WTC11 (cell line): ENCODE measurements around the gene S100A13.
"Not testable (repeated sequence)": the region's sequence is repeated elsewhere in the genome, so short reads cannot be mapped to it uniquely, and the experiment has no call there.

Source experiments
- AR ChIP-seq: fragments of 250-450 bp; sonication (Bioruptor Pico); IDR thresholded peaks from 2 replicates; pipeline ENCODE4 v1.9.0; 2021; ENCODE audit warnings: mild to moderate bottlenecking
- CTCF ChIP-seq: fragments of 200-600 bp; IDR thresholded peaks from 2 replicates; pipeline ENCODE4 v1.8.0; 2022; ENCODE audit warnings: antibody characterized with exemption
- JUN ChIP-seq: sonication (generic); formaldehyde crosslinking; IDR thresholded peaks from 2 replicates; pipeline ENCODE4 v1.8.0; 2023; ENCODE audit warnings: mild to moderate bottlenecking, missing genetic modification reagents
- USF1 ChIP-seq: sonication (generic); formaldehyde crosslinking; IDR thresholded peaks from 2 replicates; pipeline ENCODE4 v1.8.0; 2022; ENCODE audit warnings: mild to moderate bottlenecking, missing genetic modification reagents
- ZNF425 ChIP-seq: fragments of 250-450 bp; sonication (Bioruptor Pico); conservative IDR thresholded peaks from 2 replicates; pipeline ENCODE4 v1.9.0; 2021; ENCODE audit warnings: mild to moderate bottlenecking

GRCh38 chr1:153575081-153575491 is 52.2 kb downstream of the S100A13 start:
- not testable (repeated sequence) for TF ChIP-seq CTCF; ZNF425; USF1 (CRISPR knock-in tag); AR (CRISPR knock-in tag); JUN (CRISPR knock-in tag)
